Lower leg skin (tissue), 4 donors: ENCODE results near the gene NAT8L. TPM values are rescaled to one million over a fixed set of nuclear protein-coding genes. Genes with fewer than 3 reads are reported as not detected.

Experiments
- DNase-seq, 2 donors: peaks; one replicate each; pipeline ENCODE4 v3.0.0-alpha.2; 2019; ENCODE audit warnings: low spot score in 2 of 2
- H3K4me3 ChIP-seq: fragments of 200-600 bp; sonication (generic); 2 replicates; pipeline ENCODE4 v1.5.1; 2017; ENCODE audit warnings: mild to moderate bottlenecking, low read depth; ENCODE audit not compliant: poor library complexity, severe bottlenecking
- CTCF ChIP-seq, 3 donors: fragments of 450-650 bp; IDR thresholded peaks; one replicate each; pipeline ENCODE4 v1.5.1; 2016; ENCODE audit warnings: antibody characterized with exemption in 3 of 3, mild to moderate bottlenecking in 3 of 3, moderate library complexity in 2 of 3
- POLR2A ChIP-seq, 2 donors: fragments of 450-650 bp; IDR thresholded peaks; one replicate each; pipeline ENCODE4 v1.6.1; 2016 to 2017; ENCODE audit warnings: antibody characterized with exemption in 2 of 2, mild to moderate bottlenecking in 1 of 2, moderate library complexity in 1 of 2
- WGBS, 2 donors: methylation state at CpG; one replicate each; pipeline ENCODE4 v1.1.5; 2018; 5-methylcytosine and 5-hydroxymethylcytosine counted together
- intact Hi-C: fragments of 100-400 bp; cut with DNase I; formaldehyde crosslinking; loops from one replicate; pipeline ENCODE4 v1.15.0; 2023; ENCODE audit warnings: low total_unique reads
- total RNA-seq, 4 donors: library from RNA; depleted of rRNA; stranded (reverse); fragments of >200 nt; gene quantifications; one replicate each; pipeline ENCODE4 v1.1.0, GENCODE V29; 2016

NAT8L gene
- total RNA-seq, 4 donors from 2014 or later, result 0.39 to 1.4 (median 0.97) TPM

DNA sequence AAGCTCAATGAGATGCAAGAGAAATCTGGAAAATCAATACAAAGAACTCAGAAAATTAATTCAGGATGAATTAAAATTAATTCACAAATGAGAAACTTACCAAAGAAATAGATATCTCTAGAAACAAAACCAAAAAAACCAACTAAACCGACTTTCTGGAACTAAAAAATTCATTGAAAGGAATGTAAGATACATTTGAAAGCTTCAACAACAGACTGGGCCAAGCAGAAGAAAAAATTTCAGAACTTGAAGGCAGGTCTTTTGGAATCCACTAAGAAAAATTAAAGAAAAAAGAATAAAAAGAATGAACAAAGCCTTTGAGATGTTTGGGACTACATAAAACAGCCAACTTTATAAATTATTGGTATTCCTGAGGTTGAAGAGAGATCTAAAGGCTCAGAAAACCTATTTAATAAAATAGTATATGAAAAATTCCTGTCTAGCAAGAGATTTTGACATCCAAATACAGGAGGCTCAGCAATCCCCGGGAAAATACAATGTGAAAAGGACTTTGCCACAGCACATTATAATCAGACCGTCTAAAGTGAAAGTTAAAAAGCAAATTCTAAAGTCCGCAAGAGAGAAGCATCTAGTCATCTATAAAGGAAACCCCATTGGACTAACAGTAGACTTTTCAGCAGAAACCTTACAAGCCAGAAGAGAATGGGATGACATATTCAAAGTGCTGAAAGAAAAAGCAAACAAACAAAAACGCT, 44.2 kb downstream of the NAT8L start:
- no peak overlapping the region for H3K4me3 ChIP-seq
- no peak for DNase-seq
- 94 to 95% methylated on average over 5 of the region's 5 CpGs for WGBS, 2 donors
- intact Hi-C loops, result no loop called here
- TF ChIP-seq CTCF (IDR thresholded peaks at IDR 0.05), result no peak
- no peak for TF ChIP-seq POLR2A (IDR thresholded peaks at IDR 0.05)

DNA sequence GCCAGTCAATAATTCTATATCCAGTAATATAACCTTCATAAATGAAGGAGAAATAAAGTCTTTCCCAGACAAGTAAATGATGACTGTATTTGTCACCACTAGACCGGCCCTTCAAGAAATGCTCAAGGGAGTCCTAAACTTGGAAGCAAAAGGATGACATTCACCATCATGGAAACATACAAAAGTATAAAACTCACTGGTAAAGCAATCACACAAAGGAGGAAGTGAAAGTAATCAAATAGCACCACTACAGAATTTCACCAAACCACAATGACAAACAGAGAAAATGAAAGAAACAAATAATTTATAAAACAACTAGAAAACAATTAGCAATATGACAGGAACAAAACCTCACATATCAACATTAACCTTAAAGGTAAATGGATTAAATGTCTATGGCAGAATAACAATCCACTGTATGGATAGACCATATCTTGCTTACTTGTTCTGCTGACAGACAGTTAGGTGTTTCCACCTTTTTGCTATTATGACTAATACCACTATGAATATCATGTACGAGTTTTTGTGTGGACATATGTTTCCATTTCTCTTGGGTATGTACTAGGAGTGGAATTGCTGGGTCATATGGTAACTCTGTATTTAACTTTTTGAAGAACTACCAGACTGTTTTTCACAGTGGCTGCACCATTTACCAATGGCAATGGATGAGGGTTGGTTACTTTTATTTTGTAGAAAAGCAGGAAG, 44.9 kb downstream of the NAT8L start:
- TF ChIP-seq CTCF (IDR thresholded peaks at IDR 0.05) (no peak), POLR2A (IDR thresholded peaks at IDR 0.05) (no peak)
- intact Hi-C loops, result no loop called here

DNA sequence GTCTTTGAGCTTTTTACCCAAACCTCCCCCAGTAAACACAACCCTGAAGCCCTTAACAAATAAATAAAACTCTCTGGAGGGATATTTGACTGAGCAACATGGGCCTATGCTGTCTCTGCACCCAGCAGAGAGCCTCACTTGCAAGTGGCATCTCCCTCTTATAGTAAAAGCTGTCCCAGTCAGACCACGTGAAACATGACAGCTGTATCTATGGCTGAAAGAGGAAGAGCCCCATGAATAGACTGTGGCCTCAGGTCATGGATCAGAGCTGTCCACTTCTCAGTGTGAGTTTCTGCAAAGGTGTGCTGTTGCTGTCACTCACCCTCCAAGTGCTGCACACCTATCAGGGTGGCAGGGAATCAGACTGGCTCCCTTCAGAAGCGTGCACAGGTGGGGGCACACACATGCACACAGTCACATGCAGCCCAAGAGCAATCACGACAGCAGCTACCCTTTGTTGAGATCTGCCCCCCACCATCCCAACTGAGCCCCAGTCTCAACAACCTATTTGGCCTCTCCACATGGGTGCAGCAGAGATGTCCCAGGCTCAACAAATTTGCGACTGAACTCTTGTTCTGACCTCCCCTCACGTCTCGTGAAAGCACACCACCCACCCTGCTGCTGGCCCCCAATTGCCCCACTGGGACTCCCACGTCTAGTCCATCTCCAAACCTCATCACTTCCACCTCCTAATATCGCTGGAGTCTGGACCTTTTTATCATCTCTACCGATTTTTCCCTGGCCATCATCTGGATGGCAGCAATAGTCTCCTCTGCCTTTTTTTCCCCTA, 45.6 kb downstream of the NAT8L start:
- 79 to 86% methylated on average over 9 of the region's 9 CpGs for WGBS, 2 donors
- peak in 1 of 2 donors; percentile 48 for DNase-seq
- TF ChIP-seq CTCF (IDR thresholded peaks at IDR 0.05) (no peak), POLR2A (IDR thresholded peaks at IDR 0.05) (no peak)
- intact Hi-C loops, result no loop called here
- no peak overlapping the region for H3K4me3 ChIP-seq

More for the DNA sequence above, 44.9 kb downstream of the NAT8L start:
- DNase-seq, result no peak
- H3K4me3 ChIP-seq, result no peak overlapping the region
- 69 to 77% methylated on average over 2 of the region's 2 CpGs for WGBS, 2 donors

DNA sequence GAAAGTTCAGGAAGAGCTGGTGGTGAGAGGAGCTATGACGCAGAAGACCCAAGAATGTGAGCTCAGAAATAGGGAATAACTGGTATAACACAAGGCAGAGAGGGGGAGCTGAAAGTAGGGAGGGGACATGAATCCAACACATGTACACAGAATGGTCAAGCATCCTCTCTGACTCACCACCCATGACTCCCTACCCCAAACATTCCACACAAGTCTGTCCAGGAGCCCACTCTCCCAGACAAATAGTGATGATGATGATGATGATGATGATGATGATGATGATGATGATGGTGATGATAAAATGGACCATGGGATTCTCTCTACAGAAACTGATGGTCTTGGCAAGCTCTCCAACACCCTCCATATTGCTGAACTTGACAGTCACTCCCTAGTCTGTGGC, 46.4 kb downstream of the NAT8L start:
- 93 to 94% methylated on average over 1 of the region's 1 CpG for WGBS, 2 donors
- TF ChIP-seq POLR2A (IDR thresholded peaks at IDR 0.05), result no peak
- no peak for TF ChIP-seq CTCF (IDR thresholded peaks at IDR 0.05)
- DNase-seq, result no peak
- intact Hi-C loops, result no loop called here
- H3K4me3 ChIP-seq, result no peak overlapping the region

DNA sequence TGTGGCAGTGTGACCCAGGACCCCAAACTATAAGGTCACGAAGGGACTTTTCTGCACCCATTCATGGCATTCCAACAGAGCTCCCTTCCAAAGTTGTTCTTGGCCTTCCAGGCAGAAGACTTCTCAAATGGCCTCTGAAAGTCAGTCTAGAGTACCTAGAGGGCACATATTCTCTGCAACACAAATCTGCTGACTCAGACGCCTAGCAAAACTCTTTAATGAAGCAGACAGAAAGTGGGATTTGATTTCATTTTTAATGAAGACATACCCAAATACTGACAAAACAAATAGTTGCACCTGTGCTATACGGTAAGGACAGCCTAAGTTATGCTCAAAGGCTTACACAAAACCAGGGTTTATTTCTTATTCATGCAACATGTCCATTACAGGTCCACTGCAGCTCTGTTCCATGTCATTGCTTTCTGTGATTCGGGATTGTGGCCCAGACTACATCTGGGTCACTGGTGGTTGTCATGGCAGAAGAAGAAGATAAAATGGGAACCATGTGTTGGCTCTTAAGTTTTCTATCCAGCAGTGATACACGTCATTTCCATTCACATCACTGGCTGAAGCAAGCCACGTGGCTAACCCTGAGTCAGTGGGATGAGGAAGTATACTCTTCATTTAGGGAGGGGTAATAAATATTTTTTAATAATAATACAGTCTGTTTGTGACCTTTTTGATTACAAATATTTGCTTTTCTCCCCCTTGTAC, 57.7 kb downstream of the NAT8L start:
- TF ChIP-seq POLR2A (IDR thresholded peaks at IDR 0.05), result no peak
- no peak for TF ChIP-seq CTCF (IDR thresholded peaks at IDR 0.05)
- no peak overlapping the region for H3K4me3 ChIP-seq
- WGBS, 2 donors, result 70 to 77% methylated on average over 6 of the region's 6 CpGs
- intact Hi-C loops, result no loop called here
- no peak for DNase-seq
